GM19239 (cell line): ENCODE measurements around the gene LRRC4B.

Experiments
- DNase-seq: peaks from one replicate; pipeline ENCODE4 v3.0.0; 2011; ENCODE audit warnings: low spot score; ENCODE audit not compliant: insufficient read length
- FAIRE-seq: peaks from 2 replicates; lab custom pipeline; 2011; peaks lifted over from hg19 to GRCh38; lab: Jason Lieb, UNC

Gene LRRC4B

DNA sequence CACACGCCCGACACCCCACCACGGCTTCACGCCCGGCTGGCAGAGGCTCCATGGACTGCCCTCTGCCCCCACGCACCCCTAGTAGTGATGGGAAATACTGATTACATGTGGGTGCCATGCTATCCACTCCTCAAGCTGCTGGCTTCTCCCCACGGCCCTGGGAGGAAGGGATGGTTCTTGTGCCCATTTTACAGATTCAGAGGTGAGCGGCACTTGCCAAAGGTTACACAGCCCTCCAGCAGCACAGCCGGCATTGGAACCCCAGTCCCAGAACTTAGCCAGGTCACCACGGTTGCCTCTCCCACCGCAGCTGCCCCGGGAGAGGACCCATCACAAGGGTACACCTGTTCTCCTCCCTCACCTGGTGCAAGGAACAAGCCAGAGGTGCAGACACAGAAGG is 13.2 kb downstream of the LRRC4B start:
- no peak for DNase-seq
- FAIRE-seq, result no peak

GRCh38 chr19:50554212-50554611 is 14.0 kb downstream of the LRRC4B start:
- FAIRE-seq, result no peak

GRCh38 chr19:50553134-50553703 is 15.0 kb downstream of the LRRC4B start:
- no peak for FAIRE-seq

More at GRCh38 chr19:50554212-50554611, 14.0 kb downstream of the LRRC4B start:
- DNase-seq, result no peak

DNA sequence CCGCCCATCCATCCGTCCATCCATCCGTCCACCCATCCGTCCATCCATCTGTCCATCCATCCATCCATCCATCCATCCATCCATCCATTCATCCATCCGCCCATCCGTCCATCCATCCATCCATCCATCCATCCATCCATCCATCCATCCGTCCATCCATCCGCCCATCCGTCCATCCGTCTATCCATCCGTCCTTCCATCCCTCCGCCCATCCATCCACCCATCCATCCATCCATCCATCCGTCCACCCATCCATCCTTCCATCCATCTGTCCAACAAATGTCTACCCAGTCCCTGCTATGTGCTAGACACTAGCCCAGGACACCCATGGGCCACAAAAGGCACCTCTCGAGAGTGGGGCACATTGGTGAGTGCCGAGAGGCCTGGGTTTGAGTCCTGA is 15.7 kb downstream of the LRRC4B start:
- FAIRE-seq (no peak), DNase-seq (no peak)

More at GRCh38 chr19:50553134-50553703, 15.0 kb downstream of the LRRC4B start:
- DNase-seq, result no peak

DNA sequence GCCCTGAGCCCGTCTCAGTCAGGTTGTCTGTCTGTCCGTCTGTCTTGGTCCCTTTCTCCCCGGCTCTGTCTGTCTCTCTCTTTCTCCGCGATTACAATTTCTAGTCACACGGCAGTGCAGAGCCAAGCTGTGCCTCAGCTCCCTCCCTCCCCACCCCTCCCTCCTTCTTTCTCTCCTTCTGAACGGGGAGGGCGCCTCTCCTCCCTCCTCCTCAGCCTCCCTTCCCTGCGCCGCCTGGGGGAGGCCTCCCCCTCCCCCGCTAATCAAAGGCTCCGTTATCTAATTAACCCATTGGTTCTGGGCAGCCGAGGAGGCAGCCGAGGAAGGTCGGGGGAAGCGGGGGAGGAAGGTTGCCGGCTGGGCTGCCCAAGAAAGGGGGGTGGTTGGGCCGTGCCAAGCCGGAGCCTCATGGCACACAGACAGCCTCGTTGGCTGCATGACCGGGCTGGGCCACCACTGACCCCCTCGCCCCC is 16.5 kb downstream of the LRRC4B start:
- no peak for DNase-seq

GRCh38 chr19:50551034-50551714 is 17.1 kb downstream of the LRRC4B start:
- FAIRE-seq, result no peak
- no peak for DNase-seq

More for the DNA sequence above, 16.5 kb downstream of the LRRC4B start:
- FAIRE-seq, result no peak

DNA sequence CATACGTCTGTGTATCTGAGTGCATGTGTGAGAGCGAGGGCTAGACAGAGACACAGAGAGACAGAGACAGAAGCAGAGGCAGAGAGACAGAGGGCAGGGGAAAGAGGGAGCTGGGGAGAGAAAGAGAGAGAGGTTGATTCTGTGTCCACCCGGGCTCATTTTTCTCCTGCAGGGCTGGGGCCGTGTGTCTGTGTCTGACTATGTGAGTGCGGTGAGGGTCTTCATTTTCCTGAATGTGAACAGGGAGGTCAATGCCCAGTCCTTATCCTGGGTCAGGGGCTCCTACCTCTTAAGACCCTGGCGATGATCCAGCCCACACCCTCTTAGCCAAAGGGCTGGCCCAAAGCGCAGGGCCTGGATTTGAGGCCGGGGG is 17.7 kb downstream of the LRRC4B start:
- FAIRE-seq, result no peak

DNA sequence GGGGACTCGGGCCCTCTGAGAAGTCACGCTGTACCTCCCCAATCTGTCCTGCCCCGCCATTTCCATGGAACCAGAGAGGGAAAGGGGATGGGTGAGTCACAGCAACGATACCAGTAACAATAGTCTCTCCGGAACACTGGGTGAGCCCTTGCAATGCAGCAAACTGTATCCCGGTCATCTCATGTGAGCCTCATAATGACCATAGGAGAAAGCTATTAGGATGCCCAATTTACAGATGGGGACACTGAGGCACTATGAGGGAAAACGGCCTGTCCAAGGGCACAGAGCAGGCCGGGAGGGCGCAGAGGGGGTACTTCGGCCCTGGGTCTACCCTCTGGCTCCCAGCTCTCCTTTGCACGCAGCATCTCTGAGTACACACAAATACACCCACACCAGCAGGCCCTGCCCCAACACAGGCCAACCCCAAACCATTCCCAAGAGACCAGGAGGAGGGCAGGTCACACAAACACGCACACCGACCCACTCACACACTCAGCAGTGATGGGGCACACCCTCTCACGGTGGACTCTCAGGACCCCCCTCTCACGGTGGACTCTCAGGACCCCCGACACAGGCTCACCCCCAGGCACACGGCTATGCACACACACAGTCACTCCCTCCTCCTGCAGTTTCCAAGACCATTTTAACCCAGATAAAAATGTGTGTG is 18.2 kb downstream of the LRRC4B start:
- DNase-seq (no peak), FAIRE-seq (no peak)

More for the DNA sequence above, 17.7 kb downstream of the LRRC4B start:
- no peak for DNase-seq

- no peak for DNase-seq
- no peak for FAIRE-seq
Observed at GRCh38 chr19:50549059-50549926, 18.9 kb downstream of the LRRC4B start.

DNA sequence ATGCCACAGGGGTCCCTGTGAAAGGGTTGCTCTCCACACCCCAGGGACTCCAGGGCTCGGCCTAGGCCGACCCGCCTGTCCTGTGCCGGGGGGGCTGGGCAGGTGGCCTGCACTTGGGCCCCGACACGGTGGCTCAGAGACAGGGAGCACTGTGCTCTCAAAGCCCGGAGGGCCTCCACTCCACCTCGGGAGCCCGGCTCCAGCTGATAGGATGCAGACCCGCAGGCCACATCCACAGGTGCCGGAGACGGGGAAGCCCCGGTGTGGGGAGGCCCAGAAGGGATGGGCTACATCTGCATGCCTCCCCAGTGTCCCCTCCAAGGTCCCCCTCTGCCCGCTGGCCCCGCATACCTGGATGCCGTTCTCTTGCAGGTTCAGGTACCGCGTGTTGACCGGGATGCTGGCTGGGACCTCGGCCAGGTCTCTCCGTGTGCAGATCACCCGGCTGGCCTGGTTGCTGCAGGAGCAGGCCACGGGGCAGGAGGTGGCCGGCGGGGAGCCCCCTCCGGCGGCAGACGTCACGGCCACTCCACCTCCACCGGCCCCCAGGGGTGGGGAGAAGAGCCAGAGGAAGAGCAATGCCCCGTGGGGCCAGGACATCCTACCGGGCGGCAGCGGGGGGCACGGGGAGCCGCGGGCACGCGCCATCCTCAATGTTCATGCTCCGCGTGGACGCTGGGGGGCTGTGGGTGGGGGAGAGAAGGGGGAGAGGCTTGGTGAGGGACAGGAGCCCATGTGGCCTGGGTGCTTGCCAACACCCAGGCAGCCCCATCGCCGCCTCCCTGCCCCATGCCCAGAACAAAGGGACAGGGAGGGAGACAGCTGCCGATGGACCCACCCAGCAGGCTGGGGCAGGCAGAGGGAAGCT is 19.8 kb downstream of the LRRC4B start:
- no peak for FAIRE-seq
- no peak for DNase-seq

GRCh38 chr19:50547385-50548190 is 20.6 kb downstream of the LRRC4B start:
- FAIRE-seq (no peak), DNase-seq (no peak)

GRCh38 chr19:50546527-50547221 is 21.6 kb downstream of the LRRC4B start:
- no peak for FAIRE-seq
- DNase-seq, result no peak

- DNase-seq (no peak), FAIRE-seq (no peak)
Observed at GRCh38 chr19:50542943-50543342, 25.3 kb downstream of the LRRC4B start.

- DNase-seq (peak; percentile 76), FAIRE-seq (peak; percentile 68)
Observed at GRCh38 chr19:50537769-50538230, 30.4 kb downstream of the LRRC4B start.

GRCh38 chr19:50537306-50537685 is 30.9 kb downstream of the LRRC4B start:
- no peak for DNase-seq
- FAIRE-seq, result no peak

DNA sequence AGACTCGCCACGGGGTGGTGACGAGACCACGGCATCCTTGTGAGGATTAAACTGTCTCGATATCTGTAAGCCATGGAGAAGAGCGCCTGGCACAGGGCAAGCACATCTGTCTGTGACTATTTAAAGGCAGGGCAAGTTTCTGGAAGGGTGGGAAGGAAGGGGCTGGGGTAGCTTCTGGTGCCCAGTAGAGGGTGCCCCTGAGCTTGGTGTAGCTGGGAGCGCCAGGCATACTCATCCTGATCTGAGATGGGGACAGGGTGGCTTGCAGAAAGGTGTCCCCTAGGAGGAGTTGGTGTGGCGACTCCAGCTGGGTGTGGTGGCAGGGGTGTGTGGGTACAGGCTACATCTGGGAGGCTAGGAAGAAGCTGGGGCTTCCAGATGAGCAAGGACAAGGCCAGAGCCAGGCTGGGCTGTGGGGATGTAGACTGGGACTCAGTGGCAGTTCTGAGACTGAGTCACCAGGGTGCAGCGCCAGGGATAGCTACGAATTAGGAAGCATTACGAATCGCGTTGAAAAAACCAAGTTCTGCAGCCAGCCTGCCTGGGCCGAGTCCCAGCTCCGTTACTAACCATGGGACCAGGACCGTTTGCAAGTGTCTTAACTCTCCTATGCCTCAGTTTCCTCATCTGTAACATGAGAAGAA is 31.5 kb downstream of the LRRC4B start:
- no peak for FAIRE-seq

GRCh38 chr19:50535672-50536187 is 32.5 kb downstream of the LRRC4B start:
- no peak for FAIRE-seq
- DNase-seq, result no peak

More for the DNA sequence above, 31.5 kb downstream of the LRRC4B start:
- no peak for DNase-seq
